ENCODE data around the gene CDC45. TPM values are rescaled to one million over a fixed set of nuclear protein-coding genes. Genes with fewer than 3 reads are reported as not detected.

The CDC45 gene
- total RNA-seq, 1 experiment from 2014 or later: 44.6 TPM

DNA sequence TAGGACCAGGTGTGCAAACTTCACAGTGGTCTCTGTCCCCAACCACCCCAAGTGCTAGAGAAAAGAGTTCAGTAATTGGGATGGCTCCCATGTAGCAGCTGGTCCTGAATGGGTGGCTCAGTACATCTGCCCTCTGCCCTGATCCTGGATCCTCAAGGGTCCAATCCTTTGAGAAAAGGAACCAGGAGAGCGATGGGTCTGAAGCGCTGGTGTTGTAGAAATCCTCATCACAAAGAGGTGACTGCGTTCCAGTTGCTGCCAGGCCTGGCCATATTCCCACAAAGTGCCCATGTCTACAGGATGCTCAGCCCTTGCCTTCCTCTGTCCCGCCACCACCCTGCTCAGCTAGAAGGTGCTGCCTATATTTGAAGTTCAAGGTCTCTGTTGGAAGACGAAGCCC lies 26.0 kb upstream of the CDC45 start:
- H3K4me1 Mint-ChIP-seq (ENCODE audit: low read depth, unreplicated experiment): no peaks in the 10 kb centered on the region
- no peak for DNase-seq
- no peaks in the 10 kb centered on the region for H3K9me3 Mint-ChIP-seq (ENCODE audit: unreplicated experiment)
- TF ChIP-seq, protein P1, sequence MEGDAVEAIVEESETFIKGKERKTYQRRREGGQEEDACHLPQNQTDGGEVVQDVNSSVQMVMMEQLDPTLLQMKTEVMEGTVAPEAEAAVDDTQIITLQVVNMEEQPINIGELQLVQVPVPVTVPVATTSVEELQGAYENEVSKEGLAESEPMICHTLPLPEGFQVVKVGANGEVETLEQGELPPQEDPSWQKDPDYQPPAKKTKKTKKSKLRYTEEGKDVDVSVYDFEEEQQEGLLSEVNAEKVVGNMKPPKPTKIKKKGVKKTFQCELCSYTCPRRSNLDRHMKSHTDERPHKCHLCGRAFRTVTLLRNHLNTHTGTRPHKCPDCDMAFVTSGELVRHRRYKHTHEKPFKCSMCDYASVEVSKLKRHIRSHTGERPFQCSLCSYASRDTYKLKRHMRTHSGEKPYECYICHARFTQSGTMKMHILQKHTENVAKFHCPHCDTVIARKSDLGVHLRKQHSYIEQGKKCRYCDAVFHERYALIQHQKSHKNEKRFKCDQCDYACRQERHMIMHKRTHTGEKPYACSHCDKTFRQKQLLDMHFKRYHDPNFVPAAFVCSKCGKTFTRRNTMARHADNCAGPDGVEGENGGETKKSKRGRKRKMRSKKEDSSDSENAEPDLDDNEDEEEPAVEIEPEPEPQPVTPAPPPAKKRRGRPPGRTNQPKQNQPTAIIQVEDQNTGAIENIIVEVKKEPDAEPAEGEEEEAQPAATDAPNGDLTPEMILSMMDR (IDR thresholded peaks at IDR 0.05; ENCODE audit: insufficient read depth in 1 of 2, low read depth in 1 of 2, low read length in 1 of 2, severe bottlenecking in 1 of 2, unreplicated experiment in 1 of 2): no peak
- no peaks in the 10 kb centered on the region; the same call in 1 of the 2 replicates for H3K36me3 ChIP-seq (ENCODE audit: control insufficient read depth, insufficient read depth, low read length)
- H3K36me3 Mint-ChIP-seq (ENCODE audit: insufficient read depth, unreplicated experiment): peaks cover 50% of the 10 kb centered on the region
- no peak overlapping the region for H3K4me3 ChIP-seq (ENCODE audit: low read depth, low read length)
- intact Hi-C loops (cut with micrococcal nuclease; ENCODE audit: unreplicated experiment): no loop called here
- no peaks in the 10 kb centered on the region for H3K9me3 ChIP-seq
- no TSS peak for BruUV-seq (replicated peaks)
- no peaks in the 10 kb centered on the region for H3K27me3 ChIP-seq (replicated peaks; ENCODE audit: control insufficient read depth, insufficient read depth, low read length)
- ChIA-PET CTCF (interaction anchor here (0.7 kb wide), 1 partner anchor 22 kb away, joined by 4 read pairs; no protein-coding TSS in a partner anchor), POLR2A (no interaction called here)
- H3K4me3 Mint-ChIP-seq (ENCODE audit: unreplicated experiment): no peak overlapping the region
- H3K27ac Mint-ChIP-seq (ENCODE audit: unreplicated experiment): no peak overlapping the region
- no peaks in the 10 kb centered on the region for H3K27me3 Mint-ChIP-seq (ENCODE audit: insufficient read depth, unreplicated experiment)
- H3K4me1 ChIP-seq: no peaks in the 10 kb centered on the region

DNA sequence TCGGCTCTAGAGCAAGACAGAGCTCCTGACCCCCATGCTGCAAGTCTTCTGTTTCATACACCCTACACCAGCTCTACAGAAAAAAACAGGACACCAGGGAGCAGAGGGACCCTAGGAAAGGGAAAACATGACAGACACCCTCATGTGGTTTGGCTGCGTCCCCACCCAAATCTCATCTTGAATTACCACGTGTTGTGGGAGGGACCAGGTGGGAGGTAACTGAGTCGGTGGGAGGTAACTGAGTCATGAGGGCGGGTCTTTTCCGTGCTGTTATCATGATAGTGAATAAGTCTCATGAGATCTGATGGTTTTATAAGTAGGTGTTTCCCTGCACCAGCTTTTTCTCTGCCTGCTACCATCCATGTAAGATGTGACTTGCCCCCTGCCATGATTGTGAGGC lies 25.6 kb upstream of the CDC45 start:
- CTCF ChIA-PET: interaction anchor here (0.7 kb wide), 1 partner anchor 22 kb away, joined by 4 read pairs; no protein-coding TSS in a partner anchor
- no peaks in the 10 kb centered on the region; the same call in 1 of the 2 replicates for H3K36me3 ChIP-seq (ENCODE audit: control insufficient read depth, insufficient read depth, low read length)
- TF ChIP-seq, protein P1 (IDR thresholded peaks at IDR 0.05; ENCODE audit: insufficient read depth in 1 of 2, low read depth in 1 of 2, low read length in 1 of 2, severe bottlenecking in 1 of 2, unreplicated experiment in 1 of 2): no peak
- H3K4me3 ChIP-seq (ENCODE audit: low read depth, low read length): no peak overlapping the region
- no peak for DNase-seq
- no peaks in the 10 kb centered on the region for H3K9me3 ChIP-seq
- H3K4me3 Mint-ChIP-seq (ENCODE audit: unreplicated experiment): no peak overlapping the region
- H3K9me3 Mint-ChIP-seq (ENCODE audit: unreplicated experiment): no peaks in the 10 kb centered on the region
- no peaks in the 10 kb centered on the region for H3K4me1 Mint-ChIP-seq (ENCODE audit: low read depth, unreplicated experiment)
- H3K36me3 Mint-ChIP-seq (ENCODE audit: insufficient read depth, unreplicated experiment): peaks cover 52% of the 10 kb centered on the region
- BruUV-seq (replicated peaks): no TSS peak
- intact Hi-C loops (cut with micrococcal nuclease; ENCODE audit: unreplicated experiment): no loop called here
- no peaks in the 10 kb centered on the region for H3K27me3 Mint-ChIP-seq (ENCODE audit: insufficient read depth, unreplicated experiment)
- no peaks in the 10 kb centered on the region for H3K27me3 ChIP-seq (replicated peaks; ENCODE audit: control insufficient read depth, insufficient read depth, low read length)
- POLR2A ChIA-PET: no interaction called here
- no peaks in the 10 kb centered on the region for H3K4me1 ChIP-seq
- no peak overlapping the region for H3K27ac Mint-ChIP-seq (ENCODE audit: unreplicated experiment)

DNA sequence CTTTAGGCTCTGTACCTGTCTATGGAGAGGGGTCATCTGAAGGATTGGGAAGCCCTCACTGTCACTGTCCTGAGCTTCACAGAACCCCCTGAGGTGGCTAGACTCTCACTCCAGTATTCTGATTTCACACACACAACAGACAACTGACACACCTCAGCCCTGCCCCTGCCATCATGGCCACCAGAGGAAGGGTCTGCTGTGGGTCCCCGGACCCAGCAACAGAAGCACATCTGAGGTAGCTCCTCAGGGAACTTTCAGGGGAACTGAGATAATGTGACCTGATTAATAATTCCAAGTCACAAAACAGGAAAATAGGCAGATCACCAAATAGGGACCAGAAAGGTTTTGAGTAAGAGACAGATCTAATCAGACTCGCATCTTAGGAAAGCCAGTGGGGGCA lies 24.7 kb upstream of the CDC45 start:
- no peak for DNase-seq
- H3K4me1 ChIP-seq: no peaks in the 10 kb centered on the region
- no peaks in the 10 kb centered on the region for H3K27me3 ChIP-seq (replicated peaks; ENCODE audit: control insufficient read depth, insufficient read depth, low read length)
- ChIA-PET CTCF (no interaction called here), POLR2A (no interaction called here)
- Mint-ChIP-seq H3K36me3 (ENCODE audit: insufficient read depth, unreplicated experiment) (peaks cover 58% of the 10 kb centered on the region), H3K27me3 (ENCODE audit: insufficient read depth, unreplicated experiment) (no peaks in the 10 kb centered on the region), H3K4me3 (ENCODE audit: unreplicated experiment) (no peak overlapping the region), H3K4me1 (ENCODE audit: low read depth, unreplicated experiment) (no peaks in the 10 kb centered on the region), H3K9me3 (ENCODE audit: unreplicated experiment) (no peaks in the 10 kb centered on the region), H3K27ac (ENCODE audit: unreplicated experiment) (no peak overlapping the region)
- BruUV-seq (replicated peaks): no TSS peak
- H3K4me3 ChIP-seq (ENCODE audit: low read depth, low read length): no peak overlapping the region
- intact Hi-C loops (cut with micrococcal nuclease; ENCODE audit: unreplicated experiment): no loop called here
- no peaks in the 10 kb centered on the region; the same call in 1 of the 2 replicates for H3K36me3 ChIP-seq (ENCODE audit: control insufficient read depth, insufficient read depth, low read length)
- no peaks in the 10 kb centered on the region for H3K9me3 ChIP-seq
- TF ChIP-seq, protein P1 (IDR thresholded peaks at IDR 0.05; ENCODE audit: insufficient read depth in 1 of 2, low read depth in 1 of 2, low read length in 1 of 2, severe bottlenecking in 1 of 2, unreplicated experiment in 1 of 2): no peak
